HepG2 (cell line): Measurements from ENCODE around the gene AKAP10. TPM values are rescaled to one million over a fixed set of nuclear protein-coding genes. Genes with fewer than 3 reads are reported as not detected.
A peak's percentile ranks its signal among the peaks of the same experiment; 100 is the strongest.

Source experiments
- AHR ChIP-seq: IDR thresholded peaks from 2 replicates; pipeline ENCODE4 v1.6.1; 2018; ENCODE audit warnings: missing genetic modification reagents, missing compliant biosample characterization
- BRCA1 ChIP-seq: sonication (generic); formaldehyde crosslinking; IDR thresholded peaks from 2 replicates; pipeline ENCODE4 v1.4.0; 2020; ENCODE audit warnings: missing genetic modification reagents
- ELF4 ChIP-seq: sonication (generic); formaldehyde crosslinking; IDR thresholded peaks from 2 replicates; pipeline ENCODE4 v1.5.0; 2020; ENCODE audit warnings: missing genetic modification reagents, mild to moderate bottlenecking, moderate library complexity, borderline replicate concordance
- FOXK1 ChIP-seq: sonication (generic); formaldehyde crosslinking; IDR thresholded peaks from 2 replicates; pipeline ENCODE4 v1.4.0; 2020; ENCODE audit warnings: low read depth, missing genetic modification reagents, borderline replicate concordance
- HOXA7 ChIP-seq: sonication (generic); formaldehyde crosslinking; IDR thresholded peaks from 2 replicates; pipeline ENCODE4 v1.8.1; 2022; ENCODE audit warnings: mild to moderate bottlenecking, missing genetic modification reagents, moderate library complexity
- KLF13 ChIP-seq: sonication (generic); formaldehyde crosslinking; IDR thresholded peaks from 2 replicates; pipeline ENCODE4 v1.4.0; 2020; ENCODE audit warnings: mild to moderate bottlenecking, missing genetic modification reagents
- NFIB ChIP-seq: sonication (generic); formaldehyde crosslinking; IDR thresholded peaks from 2 replicates; pipeline ENCODE4 v1.9.0; 2021; ENCODE audit warnings: missing genetic modification reagents, mild to moderate bottlenecking, borderline replicate concordance
- PAX8 ChIP-seq: sonication (generic); formaldehyde crosslinking; IDR thresholded peaks from 2 replicates; pipeline ENCODE4 v1.8.0; 2022; ENCODE audit warnings: mild to moderate bottlenecking, missing genetic modification reagents, borderline replicate concordance
- RBM39 ChIP-seq: fragments of 200-400 bp; formaldehyde crosslinking; IDR thresholded peaks from one replicate; pipeline ENCODE4 v1.6.1; 2018; ENCODE audit warnings: antibody characterized with exemption, mild to moderate bottlenecking, low read depth, low read length; ENCODE audit not compliant: poor library complexity, severe bottlenecking
- RXRB ChIP-seq: IDR thresholded peaks from 2 replicates; pipeline ENCODE4 v1.6.1; 2016; ENCODE audit warnings: borderline replicate concordance, missing genetic modification reagents, missing compliant biosample characterization
- SAFB2 ChIP-seq: sonication (generic); formaldehyde crosslinking; IDR thresholded peaks from 2 replicates; pipeline ENCODE4 v1.5.1; 2020; ENCODE audit warnings: missing genetic modification reagents, low read depth, mild to moderate bottlenecking, borderline replicate concordance
- SRF ChIP-seq: IDR thresholded peaks from 2 replicates; pipeline ENCODE4 v1.6.1; 2011; ENCODE audit warnings: mild to moderate bottlenecking, low read depth, low read length, moderate library complexity
- U2AF1 ChIP-seq: fragments of 200-400 bp; formaldehyde crosslinking; optimal IDR thresholded peaks from 2 replicates; pipeline ENCODE3; 2017; ENCODE audit warnings: mild to moderate bottlenecking, low read depth, low read length
- ZBTB1 ChIP-seq: sonication (generic); formaldehyde crosslinking; IDR thresholded peaks from 2 replicates; pipeline ENCODE4 v1.4.0; 2020; ENCODE audit warnings: missing genetic modification reagents, borderline replicate concordance
- ZFP82 ChIP-seq: sonication (generic); formaldehyde crosslinking; IDR thresholded peaks from 2 replicates; pipeline ENCODE4 v1.5.1; 2020; ENCODE audit warnings: mild to moderate bottlenecking, missing genetic modification reagents, borderline replicate concordance
- ZKSCAN1 ChIP-seq: fragments of 150-350 bp; IDR thresholded peaks from 2 replicates; pipeline ENCODE4 v1.6.1; 2014; ENCODE audit warnings: low read length
- ZNF326 ChIP-seq: sonication (generic); formaldehyde crosslinking; IDR thresholded peaks from 2 replicates; pipeline ENCODE4 v1.4.0; 2020; ENCODE audit warnings: missing genetic modification reagents, borderline replicate concordance
- ZNF329 ChIP-seq: sonication (generic); formaldehyde crosslinking; IDR thresholded peaks from 2 replicates; pipeline ENCODE4 v1.9.0; 2021; ENCODE audit warnings: low read depth, mild to moderate bottlenecking, missing genetic modification reagents
- ZNF510 ChIP-seq: sonication (generic); formaldehyde crosslinking; IDR thresholded peaks from 2 replicates; pipeline ENCODE4 v1.4.0; 2020; ENCODE audit warnings: low read depth, mild to moderate bottlenecking, missing genetic modification reagents
- ZNF564 ChIP-seq: sonication (generic); formaldehyde crosslinking; IDR thresholded peaks from 2 replicates; pipeline ENCODE4 v1.8.1; 2023; ENCODE audit warnings: mild to moderate bottlenecking, missing genetic modification reagents
- ZNF709 ChIP-seq: sonication (generic); formaldehyde crosslinking; IDR thresholded peaks from 2 replicates; pipeline ENCODE4 v1.5.0; 2020; ENCODE audit warnings: mild to moderate bottlenecking, missing genetic modification reagents
- ZNF776 ChIP-seq: sonication (generic); formaldehyde crosslinking; IDR thresholded peaks from 2 replicates; pipeline ENCODE4 v1.4.0; 2020; ENCODE audit warnings: mild to moderate bottlenecking, missing genetic modification reagents
- polyA plus RNA-seq, 8 experiments: library from polyadenylated mRNA; depleted of rRNA in 3 of 8; stranded (reverse) in 7 of 8; unstranded in 1 of 8; fragments of >200 nt; fragmentation: Illumina TruSeq in 4 of 8; extraction: Trizol in 4 of 8; gene quantifications; 2 replicates each; pipeline versions ENCODE4 v1.2.1 to v1.2.3, GENCODE V29; 2011 to 2016; ENCODE audit warnings: low read depth in 4 of 8, missing spikeins in 1 of 8, mixed read lengths in 1 of 8; ENCODE audit not compliant: insufficient read depth in 1 of 8
- total RNA-seq, 5 experiments: library from RNA; depleted of rRNA; stranded (reverse); fragments of >200 nt; fragmentation: Illumina TruSeq; extraction: Trizol; gene quantifications; 2 replicates each; pipeline ENCODE4 v1.2.3, GENCODE V29; 2016; ENCODE audit warnings: low read depth in 1 of 5
- TF ChIP-seq, protein P1 (sequence below): IDR thresholded peaks from 2 replicates; pipeline ENCODE4 v1.6.1; 2016; ENCODE audit warnings: missing compliant biosample characterization, missing genetic modification reagents, borderline replicate concordance
- TF ChIP-seq, protein P2 (sequence below): sonication (generic); formaldehyde crosslinking; IDR thresholded peaks from 2 replicates; pipeline ENCODE4 v1.5.1; 2020; ENCODE audit warnings: mild to moderate bottlenecking, missing genetic modification reagents, borderline replicate concordance

AKAP10 gene
- total and polyA plus RNA-seq, 2 of the 13 experiments (the other 11 are each of a cell fraction or from before 2014, with no cell fraction given) = 17.6 to 21.7 TPM

DNA sequence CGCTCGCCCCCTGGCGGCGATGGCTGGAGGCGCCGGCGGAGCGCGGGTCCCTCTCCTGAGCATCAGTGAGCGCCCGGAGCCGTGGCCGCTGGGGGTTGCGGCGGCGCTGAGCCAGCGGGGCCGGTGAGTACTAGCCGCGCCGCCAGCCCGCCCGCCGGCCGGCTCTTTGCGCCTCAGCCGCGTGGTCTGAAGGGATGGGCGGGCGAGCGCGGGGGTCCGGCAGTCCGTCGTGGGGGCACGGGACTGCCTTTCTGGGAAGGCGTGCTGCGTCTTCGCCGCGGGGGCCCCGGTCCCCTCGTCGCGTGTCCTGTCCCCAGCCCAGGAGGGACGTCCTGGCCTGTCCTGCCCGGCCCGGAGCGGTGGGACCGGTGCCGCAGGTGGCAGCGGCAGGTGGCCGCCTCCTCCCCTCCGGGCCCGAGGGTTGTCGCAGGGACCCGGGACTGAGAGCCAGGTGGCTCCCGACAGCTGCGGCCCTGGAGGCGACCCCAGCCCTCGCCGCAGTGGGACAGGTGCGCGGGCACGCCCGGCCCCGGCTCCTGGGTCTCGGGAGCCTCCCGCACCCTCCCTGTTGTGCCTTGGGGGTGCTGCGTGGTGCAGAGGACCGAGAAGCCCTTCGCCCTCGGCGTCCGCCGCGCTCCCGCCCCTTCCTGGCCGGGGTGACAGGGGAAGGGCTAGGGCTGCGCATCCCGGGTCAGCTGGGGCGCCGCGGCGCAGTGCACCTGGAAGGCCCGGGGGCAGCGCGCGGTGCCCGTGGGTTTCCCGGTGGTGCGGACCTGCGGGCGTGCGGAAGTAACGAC is 31.9 kb upstream of the AKAP10 start, which contains the start of gene SPECC1 (continued):
- TF ChIP-seq ZNF329 (CRISPR knock-in tag) (no peak), ZNF709 (CRISPR knock-in tag) (no peak), KLF13 (0 out of 2 replicates have a peak, but pooled peaks have one; percentile 46), SRF (no peak), ZNF326 (no peak), RBM39 (peak; percentile 31), NFIB (CRISPR knock-in tag) (no peak), AHR (CRISPR knock-in tag) (no peak), ZNF510 (CRISPR knock-in tag) (no peak), PAX8 (CRISPR knock-in tag) (no peak), U2AF1 (no peak), RXRB (no peak), ELF4 (CRISPR knock-in tag) (no peak), BRCA1 (CRISPR knock-in tag) (no peak), ZBTB1 (no peak), HOXA7 (no peak), ZNF776 (0 out of 2 replicates have a peak, but pooled peaks have one; percentile 64), ZKSCAN1 (no peak), ZFP82 (CRISPR knock-in tag) (0 out of 2 replicates have a peak, but pooled peaks have one; percentile 69), ZNF564 (CRISPR knock-in tag) (no peak), SAFB2 (no peak), FOXK1 (CRISPR knock-in tag) (no peak)
- TF ChIP-seq, protein P1, sequence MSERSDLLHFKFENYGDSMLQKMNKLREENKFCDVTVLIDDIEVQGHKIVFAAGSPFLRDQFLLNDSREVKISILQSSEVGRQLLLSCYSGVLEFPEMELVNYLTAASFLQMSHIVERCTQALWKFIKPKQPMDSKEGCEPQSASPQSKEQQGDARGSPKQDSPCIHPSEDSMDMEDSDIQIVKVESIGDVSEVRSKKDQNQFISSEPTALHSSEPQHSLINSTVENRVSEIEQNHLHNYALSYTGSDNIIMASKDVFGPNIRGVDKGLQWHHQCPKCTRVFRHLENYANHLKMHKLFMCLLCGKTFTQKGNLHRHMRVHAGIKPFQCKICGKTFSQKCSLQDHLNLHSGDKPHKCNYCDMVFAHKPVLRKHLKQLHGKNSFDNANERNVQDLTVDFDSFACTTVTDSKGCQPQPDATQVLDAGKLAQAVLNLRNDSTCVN (CRISPR knock-in tag) = no peak
- TF ChIP-seq, protein P2, sequence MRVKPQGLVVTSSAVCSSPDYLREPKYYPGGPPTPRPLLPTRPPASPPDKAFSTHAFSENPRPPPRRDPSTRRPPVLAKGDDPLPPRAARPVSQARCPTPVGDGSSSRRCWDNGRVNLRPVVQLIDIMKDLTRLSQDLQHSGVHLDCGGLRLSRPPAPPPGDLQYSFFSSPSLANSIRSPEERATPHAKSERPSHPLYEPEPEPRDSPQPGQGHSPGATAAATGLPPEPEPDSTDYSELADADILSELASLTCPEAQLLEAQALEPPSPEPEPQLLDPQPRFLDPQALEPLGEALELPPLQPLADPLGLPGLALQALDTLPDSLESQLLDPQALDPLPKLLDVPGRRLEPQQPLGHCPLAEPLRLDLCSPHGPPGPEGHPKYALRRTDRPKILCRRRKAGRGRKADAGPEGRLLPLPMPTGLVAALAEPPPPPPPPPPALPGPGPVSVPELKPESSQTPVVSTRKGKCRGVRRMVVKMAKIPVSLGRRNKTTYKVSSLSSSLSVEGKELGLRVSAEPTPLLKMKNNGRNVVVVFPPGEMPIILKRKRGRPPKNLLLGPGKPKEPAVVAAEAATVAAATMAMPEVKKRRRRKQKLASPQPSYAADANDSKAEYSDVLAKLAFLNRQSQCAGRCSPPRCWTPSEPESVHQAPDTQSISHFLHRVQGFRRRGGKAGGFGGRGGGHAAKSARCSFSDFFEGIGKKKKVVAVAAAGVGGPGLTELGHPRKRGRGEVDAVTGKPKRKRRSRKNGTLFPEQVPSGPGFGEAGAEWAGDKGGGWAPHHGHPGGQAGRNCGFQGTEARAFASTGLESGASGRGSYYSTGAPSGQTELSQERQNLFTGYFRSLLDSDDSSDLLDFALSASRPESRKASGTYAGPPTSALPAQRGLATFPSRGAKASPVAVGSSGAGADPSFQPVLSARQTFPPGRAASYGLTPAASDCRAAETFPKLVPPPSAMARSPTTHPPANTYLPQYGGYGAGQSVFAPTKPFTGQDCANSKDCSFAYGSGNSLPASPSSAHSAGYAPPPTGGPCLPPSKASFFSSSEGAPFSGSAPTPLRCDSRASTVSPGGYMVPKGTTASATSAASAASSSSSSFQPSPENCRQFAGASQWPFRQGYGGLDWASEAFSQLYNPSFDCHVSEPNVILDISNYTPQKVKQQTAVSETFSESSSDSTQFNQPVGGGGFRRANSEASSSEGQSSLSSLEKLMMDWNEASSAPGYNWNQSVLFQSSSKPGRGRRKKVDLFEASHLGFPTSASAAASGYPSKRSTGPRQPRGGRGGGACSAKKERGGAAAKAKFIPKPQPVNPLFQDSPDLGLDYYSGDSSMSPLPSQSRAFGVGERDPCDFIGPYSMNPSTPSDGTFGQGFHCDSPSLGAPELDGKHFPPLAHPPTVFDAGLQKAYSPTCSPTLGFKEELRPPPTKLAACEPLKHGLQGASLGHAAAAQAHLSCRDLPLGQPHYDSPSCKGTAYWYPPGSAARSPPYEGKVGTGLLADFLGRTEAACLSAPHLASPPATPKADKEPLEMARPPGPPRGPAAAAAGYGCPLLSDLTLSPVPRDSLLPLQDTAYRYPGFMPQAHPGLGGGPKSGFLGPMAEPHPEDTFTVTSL (CRISPR knock-in tag) = no peak
